AG09319 (cell line): ENCODE measurements around the gene CAPN14.

Source experiments
- DNase-seq: peaks from one replicate; pipeline ENCODE4 v3.0.0-alpha.2; 2010; ENCODE audit warnings: low read depth; ENCODE audit errors: extremely low read depth
- CTCF ChIP-seq: IDR thresholded peaks from 2 replicates; pipeline ENCODE4 v1.5.1; 2011; ENCODE audit warnings: low read depth, mild to moderate bottlenecking, inconsistent platforms, low read length, moderate library complexity

The CAPN14 gene

DNA sequence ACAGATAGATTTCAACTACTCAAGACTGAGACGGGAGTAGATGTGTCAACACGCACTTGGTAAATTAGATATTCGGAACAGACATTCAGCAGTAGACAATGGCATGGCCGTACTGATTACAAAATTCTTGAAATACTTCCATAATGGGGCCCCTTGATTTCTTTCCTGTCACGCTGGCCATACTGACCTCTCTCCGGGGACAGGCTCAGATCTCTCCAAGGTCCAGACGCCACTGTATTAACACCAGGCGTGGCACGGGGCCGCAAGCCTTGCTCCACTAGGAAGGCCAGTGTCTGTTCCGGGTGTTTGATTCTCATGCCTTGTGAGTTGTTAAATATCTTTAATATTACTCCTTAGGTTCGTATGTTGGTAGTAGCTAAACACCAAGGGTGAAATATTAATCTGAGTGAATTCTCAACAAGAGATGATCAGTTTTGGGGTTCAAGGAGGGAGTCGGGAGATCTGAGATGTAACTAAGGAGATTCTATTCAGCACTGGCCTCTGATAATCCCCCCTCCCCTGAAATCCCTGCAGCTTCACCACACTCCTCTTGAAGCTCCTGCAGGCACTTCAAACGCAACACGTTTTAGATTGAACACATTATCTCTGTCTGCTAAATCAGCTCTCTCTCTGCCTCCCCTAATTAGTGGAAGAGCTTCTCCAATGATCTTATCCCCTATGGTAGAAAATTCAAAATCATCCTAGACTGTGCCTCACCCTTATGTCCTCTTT lies 14.4 kb upstream of the CAPN14 start:
- TF ChIP-seq CTCF: no peak

DNA sequence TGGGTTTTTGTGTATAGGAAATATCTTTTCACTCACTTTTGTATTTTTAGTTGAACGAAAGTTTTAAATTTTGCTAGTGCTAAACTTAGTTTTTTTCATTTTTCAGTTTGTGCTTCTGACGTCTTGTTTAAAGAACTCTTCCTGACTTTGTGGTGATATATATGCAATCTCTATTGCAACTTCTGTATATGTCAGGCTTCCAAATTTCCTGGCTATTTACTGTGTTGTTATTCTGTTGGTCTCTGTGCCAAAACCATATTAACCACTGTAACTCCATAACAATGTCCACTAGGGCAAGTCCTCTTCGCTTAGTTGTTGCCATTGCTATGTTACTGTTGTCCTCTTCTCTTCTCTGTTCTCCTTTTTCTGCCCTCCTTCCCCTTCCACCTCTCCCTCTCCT lies 13.4 kb upstream of the CAPN14 start:
- DNase-seq: no peak
- TF ChIP-seq CTCF: no peak

More for the DNA sequence above, 14.4 kb upstream of the CAPN14 start:
- DNase-seq: no peak

DNA sequence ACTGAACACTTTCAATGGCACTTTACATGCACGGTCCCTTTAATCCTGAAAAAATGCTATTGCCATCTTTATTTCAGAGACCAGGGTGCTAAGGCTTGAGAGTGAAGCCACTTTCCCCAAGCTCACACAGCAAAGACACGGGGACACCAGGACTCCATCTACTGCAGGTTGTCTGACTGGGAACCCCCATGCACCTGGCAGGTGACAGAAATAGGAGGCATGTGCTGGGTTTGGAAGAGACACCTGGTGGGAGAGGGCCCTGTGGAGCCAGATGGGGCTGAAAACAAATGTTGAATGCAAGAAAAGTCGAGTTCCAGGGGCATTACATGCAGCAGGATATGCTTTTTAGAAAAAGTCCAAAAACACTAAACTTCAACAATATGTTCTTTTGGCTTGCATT lies 11.4 kb upstream of the CAPN14 start:
- no peak for DNase-seq
- no peak for TF ChIP-seq CTCF

DNA sequence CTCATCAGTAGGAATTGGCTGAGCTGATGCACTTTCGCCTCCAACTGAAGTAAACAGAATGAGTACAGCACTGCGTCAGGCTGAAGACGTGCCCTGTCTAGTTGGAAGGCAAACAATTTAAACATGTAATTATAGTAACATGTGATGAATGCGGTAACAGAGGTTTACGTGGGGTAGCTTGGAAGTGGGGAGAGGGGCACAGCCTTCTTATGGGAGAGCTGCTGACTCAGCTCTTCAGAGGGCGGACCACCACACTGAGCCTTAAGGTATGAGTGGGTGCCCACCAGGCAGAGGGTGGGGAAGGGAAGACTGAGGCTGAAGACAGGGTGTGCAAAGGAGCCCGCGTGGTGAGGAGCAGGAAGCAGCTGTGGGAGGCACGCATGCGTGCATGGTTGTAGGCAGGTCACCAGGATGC lies 10.4 kb upstream of the CAPN14 start:
- no peak for TF ChIP-seq CTCF
- DNase-seq: no peak

GRCh38 chr2:31227110-31227509 lies 9.8 kb upstream of the CAPN14 start:
- DNase-seq: no peak

DNA sequence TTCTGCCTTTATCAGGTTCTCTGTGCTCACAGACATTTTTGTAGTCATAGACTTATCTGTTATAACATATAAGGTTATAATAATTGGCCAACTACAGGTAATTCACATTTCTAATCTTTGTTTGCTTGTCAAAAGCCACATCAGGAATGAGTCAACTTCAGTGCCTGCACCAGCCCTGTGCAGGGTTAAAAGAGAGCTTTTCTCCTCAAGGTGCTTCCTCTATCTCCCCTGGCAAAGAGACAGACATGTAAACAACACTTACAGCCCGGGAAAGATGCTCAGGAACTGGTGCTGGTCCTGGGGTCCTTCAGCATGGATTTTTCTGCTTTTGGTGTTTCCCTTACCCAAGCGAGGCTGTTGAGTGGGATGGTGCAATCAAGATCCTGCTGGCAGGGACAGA lies 9.0 kb upstream of the CAPN14 start:
- DNase-seq: no peak
- no peak for TF ChIP-seq CTCF

More at GRCh38 chr2:31227110-31227509, 9.8 kb upstream of the CAPN14 start:
- TF ChIP-seq CTCF: no peak

DNA sequence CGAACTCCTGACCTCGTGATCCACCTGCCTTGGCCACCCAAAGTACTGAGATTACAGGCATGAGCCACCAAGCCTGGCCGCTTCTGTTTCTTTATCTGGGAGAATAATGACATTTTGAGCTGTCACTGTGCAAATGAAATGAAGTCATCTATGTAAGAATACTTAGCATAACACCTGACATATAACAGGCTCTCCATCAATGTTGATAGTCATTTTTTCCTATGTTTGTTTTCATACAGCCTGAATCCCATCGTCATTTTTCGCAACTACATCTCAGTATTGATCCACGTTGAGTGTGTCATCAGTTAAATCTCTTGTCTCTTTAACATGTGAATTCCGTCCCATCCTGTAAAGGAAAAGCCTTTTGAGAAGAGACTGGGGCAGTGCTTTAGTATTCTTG lies 6.4 kb upstream of the CAPN14 start:
- TF ChIP-seq CTCF: no peak
- DNase-seq: no peak
